OCI-LY7 (cell line): Measurements from ENCODE around the gene DAPK1.
"Not testable (repeated sequence)": the region's sequence is repeated elsewhere in the genome, so short reads cannot be mapped to it uniquely, and the experiment has no call there.

Source experiments
- CTCF ChIP-seq: fragments of 200-600 bp; sonication (generic); conservative IDR thresholded peaks from 2 replicates; pipeline ENCODE4 v1.5.1; 2014; ENCODE audit warnings: mild to moderate bottlenecking, antibody characterized with exemption, low read length, moderate library complexity, mixed read lengths
- EZH2phosphoT487 ChIP-seq: fragments of 200-600 bp; sonication (generic); IDR thresholded peaks from 2 replicates; pipeline ENCODE4 v1.6.1; 2018; ENCODE audit warnings: low read depth, borderline replicate concordance, mild to moderate bottlenecking, mixed run types, antibody characterized with exemption, low read length, moderate library complexity, mixed read lengths

- TF ChIP-seq EZH2phosphoT487, CTCF: not testable (repeated sequence)
Observed at GRCh38 chr9:87501271-87501656, 3.6 kb downstream of the DAPK1 start.
